A549 treated with Mapracorat at 1 μM for 4 hours (cell line): ENCODE measurements around the gene RASL11A. TPM values are rescaled to one million over a fixed set of nuclear protein-coding genes. Genes with fewer than 3 reads are reported as not detected.

ENCODE experiments used
- total RNA-seq: library from RNA; stranded (reverse); fragments of 200-300 nt; extraction: Qiagen RNA extraction; gene quantifications from 5 replicates; pipeline ENCODE4 v1.2.3, GENCODE V29; 2022

Gene RASL11A, protein sequence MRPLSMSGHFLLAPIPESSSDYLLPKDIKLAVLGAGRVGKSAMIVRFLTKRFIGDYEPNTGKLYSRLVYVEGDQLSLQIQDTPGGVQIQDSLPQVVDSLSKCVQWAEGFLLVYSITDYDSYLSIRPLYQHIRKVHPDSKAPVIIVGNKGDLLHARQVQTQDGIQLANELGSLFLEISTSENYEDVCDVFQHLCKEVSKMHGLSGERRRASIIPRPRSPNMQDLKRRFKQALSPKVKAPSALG
- total RNA-seq, result 3.6 to 6.6 TPM (median 4.5 TPM) in 5 replicates

DNA sequence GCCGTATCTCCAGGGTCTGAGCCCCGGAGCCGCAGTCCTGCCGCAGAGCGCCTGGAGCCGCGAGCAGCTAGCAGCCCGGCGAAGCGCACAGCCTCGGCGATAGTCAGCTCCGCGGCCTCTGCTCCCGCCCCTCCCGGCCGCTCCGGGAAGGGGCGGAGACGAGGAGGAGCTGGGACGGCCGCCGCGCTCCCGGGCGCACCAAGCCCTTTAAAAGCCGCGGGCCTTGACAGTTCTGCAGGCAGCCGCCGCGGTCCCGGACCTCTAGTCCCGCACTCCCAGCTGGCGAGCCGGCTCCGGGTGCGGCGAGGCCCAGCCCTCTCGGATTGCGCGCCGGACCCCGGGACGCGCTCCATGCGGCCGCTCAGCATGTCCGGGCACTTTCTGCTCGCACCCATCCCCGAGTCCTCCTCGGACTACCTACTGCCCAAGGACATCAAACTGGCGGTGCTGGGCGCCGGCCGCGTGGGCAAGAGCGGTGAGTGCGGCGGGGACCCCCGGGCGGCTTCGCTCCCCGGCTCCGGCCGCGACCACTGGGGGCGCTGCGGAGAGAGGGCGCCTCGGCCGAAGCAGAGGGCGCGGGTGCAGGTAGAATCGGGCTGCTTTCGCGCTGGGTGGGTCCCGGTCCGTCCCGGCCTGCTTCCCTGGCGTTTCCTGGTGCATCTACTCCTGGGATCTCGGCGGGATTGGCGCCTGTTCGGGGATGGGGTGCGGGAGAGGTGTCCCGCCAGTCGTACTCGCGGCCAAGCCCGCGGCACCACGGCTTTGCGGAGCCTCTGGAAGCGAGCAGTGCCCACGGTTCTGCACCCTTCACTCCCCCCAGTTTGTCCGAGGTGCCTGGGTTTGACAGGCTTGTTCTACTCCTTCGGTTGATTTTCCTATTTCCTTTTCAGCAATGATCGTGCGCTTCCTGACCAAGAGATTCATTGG is at the start of gene RASL11A:
Gene RASL11A, plus strand, starts transcription at position 237 of the 927 bp plus-strand sequence. Its CDS starts 115 bp downstream, at position 352.

DNA sequence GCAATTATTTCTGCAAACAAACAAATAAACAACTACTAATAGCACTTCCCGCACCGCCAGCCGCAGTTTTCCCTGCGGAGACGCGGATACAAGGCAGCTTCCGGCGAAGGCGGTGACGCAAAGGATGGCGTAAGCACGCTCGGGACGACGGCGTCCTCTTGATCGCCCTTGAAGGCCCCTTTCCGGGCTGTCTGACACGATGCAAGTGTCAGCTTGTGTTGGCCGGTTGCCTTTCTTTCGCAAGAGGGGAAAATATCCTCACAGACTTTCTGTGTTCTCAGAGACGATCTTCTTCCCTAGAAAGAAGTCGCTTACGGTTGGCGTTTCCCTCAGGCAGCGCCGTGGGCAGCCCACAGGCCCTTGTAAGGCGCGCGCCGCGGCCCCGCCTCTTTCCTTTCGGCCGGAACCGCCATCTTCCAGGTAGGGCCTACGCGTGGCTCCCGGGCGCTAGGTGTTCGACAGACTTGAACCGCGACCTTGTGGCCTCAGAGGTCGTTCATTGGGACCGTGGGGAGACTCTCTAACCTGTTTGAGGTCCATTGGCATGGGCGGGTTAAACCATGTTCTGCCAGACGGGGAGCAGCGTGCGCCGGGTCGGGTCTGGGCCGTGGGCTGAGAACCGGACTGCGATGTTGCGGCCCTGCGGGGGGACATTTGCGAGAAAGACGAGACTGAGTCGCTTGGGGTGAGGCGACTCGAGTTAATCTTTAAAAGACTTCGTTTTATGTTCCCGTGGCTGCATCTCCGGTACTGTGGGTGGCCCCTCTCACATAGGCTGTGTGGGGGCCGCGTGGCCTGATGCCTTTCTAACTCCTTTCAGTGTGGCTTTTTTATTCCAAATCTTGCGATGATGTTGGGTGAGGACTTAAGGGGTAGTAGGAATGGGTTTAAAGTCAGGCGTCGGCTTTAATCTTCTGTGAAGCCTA is 19.2 kb upstream of the RASL11A start, which contains the start of gene RPL21:
Gene RPL21, plus strand, starts transcription at position 393 of the 926 bp plus-strand sequence. CDS start 2,219 bp downstream, outside the sequence.

Other genes starting within 250 kb of the RASL11A start
- 15.5 to 19.4 TPM (median 17.3 TPM) in 5 replicates for gene USP12, start 99.0 kb upstream of the RASL11A start, total RNA-seq
- 1,264 to 1,671 TPM (median 1,292 TPM) in 5 replicates for gene RPL21, start 19.3 kb upstream of the RASL11A start, total RNA-seq
- gene GTF3A, start 153.8 kb downstream of the RASL11A start, total RNA-seq, result 93.8 to 102 TPM (median 97.0 TPM) in 5 replicates
- 18.6 to 24.1 TPM (median 20.1 TPM) in 5 replicates for gene MTIF3, start 179.7 kb downstream of the RASL11A start, total RNA-seq